HTR-8/SVneo (cell line): ENCODE measurements around the gene CNOT3.
A peak's percentile ranks its signal among the peaks of the same experiment; 100 is the strongest.

Experiments
- DNase-seq: peaks from one replicate; pipeline ENCODE4 v3.0.0; 2011; ENCODE audit warnings: low spot score, mixed read lengths; ENCODE audit not compliant: insufficient read length
- FAIRE-seq: peaks from 2 replicates; lab custom pipeline; 2011; peaks lifted over from hg19 to GRCh38; lab: Jason Lieb, UNC

CNOT3 gene

GRCh38 chr19:54115109-54116063 lies 22.2 kb upstream of the CNOT3 start, which contains the start of the genes PRPF31 and TFPT:
TSS of gene PRPF31 (plus strand) at chr19:54115754. CDS start at chr19:54118279, 2,525 bp downstream.
TSS of gene TFPT (minus strand) at chr19:54115657. CDS start at chr19:54115269, 388 bp downstream.
- DNase-seq: peak; percentile 96
- FAIRE-seq: peak; percentile 99

GRCh38 chr19:54121259-54121658 lies 16.3 kb upstream of the CNOT3 start:
- FAIRE-seq: no peak
- DNase-seq: no peak

GRCh38 chr19:54123682-54124081 lies 13.9 kb upstream of the CNOT3 start:
- DNase-seq: no peak
- no peak for FAIRE-seq

DNA sequence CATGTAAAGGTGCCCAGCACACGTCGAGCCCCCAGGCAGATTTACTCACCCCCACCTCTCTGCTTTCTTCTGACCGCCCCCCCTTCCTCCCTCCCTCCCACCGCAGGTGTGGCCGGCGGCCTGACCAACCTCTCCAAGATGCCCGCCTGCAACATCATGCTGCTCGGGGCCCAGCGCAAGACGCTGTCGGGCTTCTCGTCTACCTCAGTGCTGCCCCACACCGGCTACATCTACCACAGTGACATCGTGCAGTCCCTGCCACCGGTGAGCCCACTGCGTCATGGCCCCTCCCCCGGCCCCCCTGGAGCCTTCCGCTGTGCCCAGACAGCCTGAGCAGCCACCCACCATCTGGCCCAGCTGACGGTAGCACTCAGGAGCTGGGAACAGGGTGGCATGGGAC lies 13.2 kb upstream of the CNOT3 start:
- FAIRE-seq (no peak), DNase-seq (no peak)

DNA sequence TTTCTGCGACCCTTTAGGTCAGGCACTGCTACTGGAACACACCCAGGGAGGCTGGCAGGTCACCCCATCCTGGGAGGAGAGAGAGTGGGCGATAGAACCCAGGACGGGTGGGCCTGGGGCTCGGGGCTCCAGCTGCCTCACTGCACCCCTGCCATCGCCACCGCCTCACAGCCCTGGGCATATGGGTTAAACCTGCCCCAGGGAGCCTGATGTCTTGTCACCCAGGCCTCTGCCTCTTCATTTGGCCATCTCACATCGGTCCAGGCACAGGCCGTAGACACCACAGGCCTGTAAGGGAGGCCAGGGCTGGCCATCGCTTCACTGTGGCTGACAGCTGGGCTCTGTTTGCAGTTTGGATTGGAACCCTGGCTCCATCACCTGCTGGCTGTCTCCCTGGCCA lies 11.8 kb upstream of the CNOT3 start:
- DNase-seq (no peak), FAIRE-seq (no peak)

GRCh38 chr19:54127688-54128440 lies 9.7 kb upstream of the CNOT3 start:
- FAIRE-seq (no peak), DNase-seq (no peak)

- no peak for FAIRE-seq
- no peak for DNase-seq
These were observed 9.2 kb upstream of the CNOT3 start for GRCh38 chr19:54128441-54128725.

- DNase-seq: no peak
- FAIRE-seq: no peak
These were observed 8.6 kb upstream of the CNOT3 start for GRCh38 chr19:54128796-54129616.

- FAIRE-seq: no peak
These were observed 8.0 kb upstream of the CNOT3 start for GRCh38 chr19:54129617-54129996.

GRCh38 chr19:54133312-54133956 lies 4.1 kb upstream of the CNOT3 start:
- DNase-seq: no peak
- no peak for FAIRE-seq

More at GRCh38 chr19:54129617-54129996, 8.0 kb upstream of the CNOT3 start:
- no peak for DNase-seq

- no peak for FAIRE-seq
- no peak for DNase-seq
These were observed 3.5 kb upstream of the CNOT3 start for GRCh38 chr19:54133957-54134590.

DNA sequence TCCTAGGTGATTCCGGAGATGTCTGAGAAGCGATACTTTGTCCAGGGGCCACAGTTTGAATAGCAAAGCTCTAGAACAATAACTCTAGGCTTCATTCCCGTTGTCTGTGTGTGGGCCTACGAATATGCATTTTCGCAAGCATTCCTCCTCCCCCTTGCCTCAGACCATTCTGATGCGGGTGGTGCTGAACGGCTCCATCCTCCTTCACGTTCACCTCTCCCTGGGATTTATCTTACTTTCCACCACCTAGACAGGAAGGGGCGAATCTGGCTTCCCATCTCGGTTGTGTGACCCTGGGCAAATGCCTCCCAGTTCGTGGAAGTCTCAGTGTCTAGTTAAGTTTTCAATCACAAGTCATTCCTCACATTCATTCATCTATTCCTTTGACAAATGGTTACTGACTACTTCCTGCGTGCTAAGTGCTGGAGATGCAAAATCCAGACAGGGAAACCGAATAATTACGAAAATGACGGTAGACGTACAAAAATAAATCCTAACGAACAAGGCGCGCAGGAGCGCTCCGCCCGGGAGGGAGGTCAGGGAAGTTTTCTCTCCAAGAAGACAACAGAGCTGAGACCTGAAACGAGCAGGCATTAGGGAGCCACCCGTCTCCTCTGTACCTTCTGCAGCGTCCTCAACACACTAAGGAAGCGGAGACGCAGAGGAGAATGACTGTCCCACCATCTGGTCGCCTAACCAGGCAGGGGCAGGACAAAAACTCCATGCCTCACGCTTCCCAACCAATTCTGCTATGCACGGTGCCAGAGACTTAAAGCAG lies 1.3 kb upstream of the CNOT3 start:
- no peak for FAIRE-seq
- DNase-seq: peak; percentile 41

GRCh38 chr19:54136864-54137698 lies 481 bp upstream of the CNOT3 start:
- peak; percentile 95 for FAIRE-seq
- peak; percentile 99 for DNase-seq

- FAIRE-seq (no peak), DNase-seq (no peak)
These were observed 1.1 kb downstream of the CNOT3 start for GRCh38 chr19:54138489-54139256.

- DNase-seq (no peak), FAIRE-seq (no peak)
These were observed 3.8 kb downstream of the CNOT3 start for GRCh38 chr19:54141356-54141755.

- FAIRE-seq: no peak
These were observed 4.7 kb downstream of the CNOT3 start for GRCh38 chr19:54142166-54142780.

More at GRCh38 chr19:54142166-54142780, 4.7 kb downstream of the CNOT3 start:
- DNase-seq: no peak
